Measurements from ENCODE around the gene SMC1A.
"Not testable (repeated sequence)": the region's sequence is repeated elsewhere in the genome, so short reads cannot be mapped to it uniquely, and the experiment has no call there.

The SMC1A gene

GRCh38 chrX:53422086-53422860, at the start of gene SMC1A:
TSS of gene SMC1A (minus strand) at chrX:53422654. CDS start at chrX:53422600, 54 bp downstream.
- DNase-seq = peak; percentile 98

- DNase-seq = no peak
Observed at GRCh38 chrX:53471346-53471745, 48.9 kb upstream of the SMC1A start.

GRCh38 chrX:53468659-53469058, 46.2 kb upstream of the SMC1A start:
- DNase-seq = not testable (repeated sequence)

GRCh38 chrX:53458082-53458481, 35.6 kb upstream of the SMC1A start:
- DNase-seq = no peak

GRCh38 chrX:53456254-53456653, 33.8 kb upstream of the SMC1A start:
- DNase-seq = no peak

GRCh38 chrX:53452812-53453211, 30.4 kb upstream of the SMC1A start:
- DNase-seq = no peak

GRCh38 chrX:53449632-53450031, 27.2 kb upstream of the SMC1A start:
- no peak for DNase-seq

GRCh38 chrX:53447441-53447840, 25.0 kb upstream of the SMC1A start:
- no peak for DNase-seq

- DNase-seq = peak; percentile 41
Observed at GRCh38 chrX:53445977-53446376, 23.5 kb upstream of the SMC1A start.

- no peak for DNase-seq
Observed at GRCh38 chrX:53442322-53442631, 19.8 kb upstream of the SMC1A start.

GRCh38 chrX:53441531-53442321, 19.3 kb upstream of the SMC1A start:
- peak; percentile 92 for DNase-seq

- peak; percentile 21 for DNase-seq
Observed at GRCh38 chrX:53440621-53441517, 18.4 kb upstream of the SMC1A start.

- peak; percentile 51 for DNase-seq
Observed at GRCh38 chrX:53440101-53440500, 17.6 kb upstream of the SMC1A start.

GRCh38 chrX:53438832-53439230, 16.4 kb upstream of the SMC1A start:
- DNase-seq = no peak

GRCh38 chrX:53438174-53438831, 15.8 kb upstream of the SMC1A start:
- DNase-seq = peak; percentile 49

GRCh38 chrX:53437206-53437605, 14.8 kb upstream of the SMC1A start:
- DNase-seq = no peak

- peak; percentile 54 for DNase-seq
Observed at GRCh38 chrX:53435997-53436396, 13.5 kb upstream of the SMC1A start.

GRCh38 chrX:53433651-53434639, 11.5 kb upstream of the SMC1A start, which contains the start of gene HSD17B10:
TSS of gene HSD17B10 (minus strand) at chrX:53434370. CDS start at chrX:53434345, 25 bp downstream.
- DNase-seq = peak; percentile 75

GRCh38 chrX:53430231-53430630, 7.8 kb upstream of the SMC1A start:
- no peak for DNase-seq

GRCh38 chrX:53429755-53430154, 7.3 kb upstream of the SMC1A start:
- DNase-seq = no peak

- no peak for DNase-seq
Observed at GRCh38 chrX:53422861-53423306, 430 bp upstream of the SMC1A start, which contains the start of gene RIBC1. TSS of gene RIBC1 (plus strand) at chrX:53422873. CDS start at chrX:53426277, 3,404 bp downstream.

Data from NCI-H1092 (cell line).